Measurements from ENCODE around the gene SLC13A2. TPM values are rescaled to one million over a fixed set of nuclear protein-coding genes. Genes with fewer than 3 reads are reported as not detected.

Gene SLC13A2
- total and polyA plus RNA-seq, 10 donors: 0.03 TPM; not detected in 9

- intact Hi-C loops (cut with DNase I; ENCODE audit: low total_unique reads): no loop called here
- Histone ChIP-seq H3K27me3 (replicated peaks in 1 of 7) (peaks cover 0 to 9% (median 0%) of the 10 kb centered on the region in 7 donors), H3K4me1 (no peaks in the 10 kb centered on the region), H3K9me3 (no peaks in the 10 kb centered on the region), H3K4me3 (no peak overlapping the region), H3K27ac (no peak overlapping the region), H3K36me3 (no peaks in the 10 kb centered on the region)
- TF ChIP-seq CTCF (IDR thresholded peaks at IDR 0.05 in 8 of 11, conservative IDR thresholded peaks at IDR 0.05 in 3 of 11) (no peak), POLR2AphosphoS5 (IDR thresholded peaks at IDR 0.05) (no peak), POLR2A (IDR thresholded peaks at IDR 0.05) (no peak)
- WGBS, 5 donors: 86 to 92% (median 87%) methylated on average over 4 of the region's 4 CpGs
- no peak for DNase-seq
These were observed 56.8 kb downstream of the SLC13A2 start for GRCh38 chr17:28530250-28530649.

- DNase-seq: no peak
- no peaks in the 10 kb centered on the region for H3K4me1 ChIP-seq
- H3K9me3 ChIP-seq: no peaks in the 10 kb centered on the region
- peaks cover 0 to 9% (median 0%) of the 10 kb centered on the region in 7 donors for H3K27me3 ChIP-seq (replicated peaks in 1 of 7)
- intact Hi-C loops (cut with DNase I; ENCODE audit: low total_unique reads): no loop called here
- TF ChIP-seq POLR2A (IDR thresholded peaks at IDR 0.05) (no peak), POLR2AphosphoS5 (IDR thresholded peaks at IDR 0.05) (no peak), CTCF (IDR thresholded peaks at IDR 0.05 in 8 of 11, conservative IDR thresholded peaks at IDR 0.05 in 3 of 11) (no peak)
- no peaks in the 10 kb centered on the region for H3K36me3 ChIP-seq
- H3K4me3 ChIP-seq: no peak overlapping the region
- H3K27ac ChIP-seq: no peak overlapping the region
- 72 to 80% (median 78%) methylated on average over 7 of the region's 7 CpGs for WGBS, 5 donors
These were observed 57.5 kb downstream of the SLC13A2 start for GRCh38 chr17:28530926-28531325.

GRCh38 chr17:28532050-28532960 is 58.9 kb downstream of the SLC13A2 start:
- no peak overlapping the region for H3K27ac ChIP-seq
- no peaks in the 10 kb centered on the region for H3K9me3 ChIP-seq
- H3K4me3 ChIP-seq: no peak overlapping the region
- WGBS, 5 donors: 69 to 90% (median 82%) methylated on average over 6 to 7 of the region's 7 CpGs
- no peaks in the 10 kb centered on the region for H3K36me3 ChIP-seq
- H3K27me3 ChIP-seq (replicated peaks in 1 of 7): peaks cover 0 to 9% (median 0%) of the 10 kb centered on the region in 7 donors
- intact Hi-C loops (cut with DNase I; ENCODE audit: low total_unique reads): no loop called here
- no peak for DNase-seq
- no peaks in the 10 kb centered on the region for H3K4me1 ChIP-seq
- no peak for TF ChIP-seq CTCF (IDR thresholded peaks at IDR 0.05 in 8 of 11, conservative IDR thresholded peaks at IDR 0.05 in 3 of 11)
- no peak for TF ChIP-seq POLR2AphosphoS5 (IDR thresholded peaks at IDR 0.05)
- TF ChIP-seq POLR2A (IDR thresholded peaks at IDR 0.05): no peak

GRCh38 chr17:28533091-28533807 is 59.8 kb downstream of the SLC13A2 start:
- Histone ChIP-seq H3K36me3 (no peaks in the 10 kb centered on the region), H3K27ac (no peak overlapping the region), H3K27me3 (replicated peaks in 1 of 7) (peaks cover 0 to 9% (median 0%) of the 10 kb centered on the region in 7 donors), H3K4me1 (no peaks in the 10 kb centered on the region), H3K4me3 (no peak overlapping the region), H3K9me3 (no peaks in the 10 kb centered on the region)
- WGBS, 5 donors: 79 to 90% (median 84%) methylated on average over 14 to 16 of the region's 16 CpGs
- no peak for TF ChIP-seq CTCF (IDR thresholded peaks at IDR 0.05 in 8 of 11, conservative IDR thresholded peaks at IDR 0.05 in 3 of 11)
- TF ChIP-seq POLR2A (IDR thresholded peaks at IDR 0.05): no peak
- intact Hi-C loops (cut with DNase I; ENCODE audit: low total_unique reads): no loop called here
- DNase-seq: no peak

Data from spleen (tissue), 11 donors.